ENCODE results near the gene DOK1. TPM values are rescaled to one million over a fixed set of nuclear protein-coding genes. Genes with fewer than 3 reads are reported as not detected.

DOK1 gene
- 10 to 100 TPM in 1 of 12 donors, 1 to 10 TPM in 10, not detected in 1; 4.7 to 28.7 (median 6.0) TPM for polyA plus RNA-seq (ENCODE audit: insufficient read length in 12 of 12)
- long read RNA-seq, donor 1, partial matches to known transcripts = 0 of 3 reads
- long read RNA-seq, donor 1, other reads (novel, unspliced or antisense) = 0 of 3 reads
- long read RNA-seq, donor 2, partial matches to known transcripts = 0 of 1 reads
- long read RNA-seq, donor 2, other reads (novel, unspliced or antisense) = 0 of 1 reads
- long read RNA-seq, donor 3, partial matches to known transcripts = 0 of 3 reads
- long read RNA-seq, donor 3, other reads (novel, unspliced or antisense) = 0 of 3 reads
- long read RNA-seq, donor 4 = 0 reads
- long read RNA-seq, donor 5, partial matches to known transcripts = 0 of 5 reads
- long read RNA-seq, donor 5, other reads (novel, unspliced or antisense) = 0 of 5 reads
- long read RNA-seq, donor 6, partial matches to known transcripts = 0 of 1 reads
- long read RNA-seq, donor 6, other reads (novel, unspliced or antisense) = 0 of 1 reads
- long read RNA-seq, donor 7, partial matches to known transcripts = 0 of 1 reads
- long read RNA-seq, donor 7, other reads (novel, unspliced or antisense) = 0 of 1 reads
- long read RNA-seq, donor 8, partial matches to known transcripts = 0 of 5 reads
- long read RNA-seq, donor 8, other reads (novel, unspliced or antisense) = 0 of 5 reads
- long read RNA-seq, donor 9 = 0 reads
- long read RNA-seq, donor 10, partial matches to known transcripts = 0 of 3 reads
- long read RNA-seq, donor 10, other reads (novel, unspliced or antisense) = 0 of 3 reads
- long read RNA-seq, donor 11, partial matches to known transcripts = 0 of 2 reads
- long read RNA-seq, donor 11, other reads (novel, unspliced or antisense) = 0 of 2 reads

DNA sequence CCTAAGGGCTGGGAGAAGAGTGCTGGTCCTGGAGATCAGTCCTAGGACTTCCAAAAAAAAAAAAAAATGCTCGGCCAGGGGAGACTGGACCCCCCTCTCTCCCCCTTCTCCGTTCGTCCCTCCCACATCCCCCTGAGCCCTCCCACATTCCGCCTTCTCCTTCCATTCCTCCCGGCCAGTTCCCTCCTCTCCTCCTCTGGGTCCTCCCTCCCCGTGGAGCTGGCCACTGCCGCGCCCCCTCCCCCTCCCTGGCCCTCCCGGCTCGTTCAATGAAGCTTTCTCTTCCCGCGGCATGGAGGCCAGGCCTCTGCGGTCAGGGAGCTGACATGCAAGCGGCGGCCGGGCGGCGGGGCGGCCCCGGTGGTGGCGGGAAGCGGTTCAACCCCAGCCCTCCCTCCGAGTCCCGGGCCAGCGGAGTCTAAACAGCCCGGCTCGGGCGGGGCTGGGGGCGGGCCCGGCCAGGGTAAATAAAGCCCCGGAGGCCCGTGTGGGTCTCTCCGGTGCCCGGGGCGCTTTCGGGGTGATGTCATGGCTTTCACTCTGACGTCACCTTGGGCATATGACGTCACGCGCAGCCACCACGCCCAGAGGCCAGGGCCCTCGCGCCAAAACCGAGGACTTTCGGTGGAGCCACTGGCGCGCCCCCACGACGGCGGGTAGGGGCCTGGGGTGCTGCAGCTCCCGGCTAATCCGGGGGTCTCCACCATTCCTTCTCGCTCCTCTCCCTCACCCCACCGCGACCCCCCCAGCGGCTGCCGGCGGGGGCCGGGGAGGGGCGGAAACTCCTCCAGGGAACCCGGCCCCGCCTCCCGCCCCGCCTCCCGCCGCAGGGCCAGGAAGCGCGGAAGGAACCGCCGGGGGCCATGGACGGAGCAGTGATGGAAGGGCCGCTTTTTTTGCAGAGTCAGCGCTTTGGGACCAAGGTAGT lies at the start of gene DOK1, which contains the start of gene LOXL3:
Gene DOK1, plus strand, starts transcription at position 829 of the 928 bp plus-strand sequence. Its CDS starts 35 bp downstream, at position 864.
Gene LOXL3, minus strand, starts transcription at position 51 of the 928 bp plus-strand sequence. CDS start 1,308 bp downstream, outside the sequence.
- peak; percentile 90 for DNase-seq

DNA sequence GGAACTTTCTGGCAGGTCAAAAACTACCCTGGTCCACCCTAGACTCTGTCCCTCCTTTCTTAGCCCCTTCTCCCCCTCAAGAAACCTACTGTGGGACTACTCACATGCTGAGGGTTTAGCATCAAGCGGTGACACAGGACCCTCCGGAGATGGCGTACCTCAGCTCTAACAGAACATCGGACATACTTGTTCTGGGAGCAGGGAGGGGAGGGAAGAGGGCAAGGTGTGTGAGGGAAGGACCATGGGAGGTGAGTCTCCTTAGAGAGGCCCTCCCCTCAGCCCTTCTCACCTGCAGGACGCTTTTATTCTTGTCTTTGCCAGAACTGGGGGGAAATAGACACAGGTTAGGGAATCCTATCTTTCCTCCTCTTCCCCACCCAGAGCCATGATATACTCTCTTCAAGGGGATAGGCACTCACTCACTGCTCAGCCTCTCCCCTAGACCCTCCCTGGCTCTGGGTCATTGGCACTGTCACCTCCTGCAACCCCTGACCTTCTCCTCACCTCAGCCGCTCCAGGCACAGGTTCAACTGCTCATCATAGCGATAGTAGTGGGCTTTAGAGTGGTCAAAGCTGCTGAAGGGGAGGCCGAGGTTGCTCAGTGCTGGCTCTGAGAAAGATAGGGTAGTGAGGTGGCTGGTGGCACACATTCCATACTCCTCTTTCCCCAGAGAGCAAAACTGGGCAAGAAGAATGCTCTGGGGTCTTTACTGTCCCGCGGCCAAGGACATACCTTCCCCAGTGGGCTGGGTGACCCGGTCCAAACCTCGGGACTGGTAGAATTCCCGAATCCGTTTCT lies 48.9 kb upstream of the DOK1 start:
- no peak for DNase-seq

DNA sequence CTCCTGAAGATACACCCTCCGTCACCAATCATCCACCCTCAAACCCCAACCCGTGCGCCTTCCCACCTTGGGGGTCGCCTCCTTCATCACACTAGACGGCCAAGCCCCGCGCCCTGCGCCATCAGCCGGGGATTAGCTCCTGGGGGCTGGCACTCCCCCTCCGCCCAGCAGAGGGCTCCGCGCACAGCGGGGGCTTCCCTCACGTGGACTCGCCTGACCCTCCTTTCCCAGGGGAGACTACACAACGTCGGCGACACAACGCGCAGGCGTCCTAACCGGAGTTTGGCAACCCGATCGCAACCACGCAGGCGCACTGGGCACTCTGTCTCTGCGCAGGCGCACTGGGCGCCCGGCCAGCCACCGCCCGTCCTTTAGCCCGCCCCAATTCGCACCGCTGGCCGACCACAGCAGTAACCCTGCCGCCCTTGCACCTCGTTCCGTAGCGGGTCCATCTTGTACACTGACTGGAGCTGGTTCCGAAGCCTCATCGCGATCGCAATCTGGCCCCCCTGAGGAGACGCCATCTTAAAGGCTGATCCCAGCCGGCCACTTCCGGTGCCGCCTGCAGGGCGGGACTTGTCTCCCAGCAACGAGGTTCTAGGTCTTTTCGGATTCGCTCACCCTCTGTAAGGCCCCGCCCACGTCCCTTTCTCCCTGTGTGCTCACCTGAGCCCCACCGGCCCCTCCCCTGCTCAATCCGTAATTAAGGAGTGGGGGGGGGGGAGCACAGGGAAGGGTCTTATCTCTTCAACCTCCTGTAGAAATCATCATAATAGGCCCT lies 47.2 kb upstream of the DOK1 start, which contains the start of gene PCGF1:
Gene PCGF1, minus strand, starts transcription at position 551 of the 781 bp plus-strand sequence. Its CDS starts 27 bp downstream, at position 524.
- peak; percentile 99 for DNase-seq

DNA sequence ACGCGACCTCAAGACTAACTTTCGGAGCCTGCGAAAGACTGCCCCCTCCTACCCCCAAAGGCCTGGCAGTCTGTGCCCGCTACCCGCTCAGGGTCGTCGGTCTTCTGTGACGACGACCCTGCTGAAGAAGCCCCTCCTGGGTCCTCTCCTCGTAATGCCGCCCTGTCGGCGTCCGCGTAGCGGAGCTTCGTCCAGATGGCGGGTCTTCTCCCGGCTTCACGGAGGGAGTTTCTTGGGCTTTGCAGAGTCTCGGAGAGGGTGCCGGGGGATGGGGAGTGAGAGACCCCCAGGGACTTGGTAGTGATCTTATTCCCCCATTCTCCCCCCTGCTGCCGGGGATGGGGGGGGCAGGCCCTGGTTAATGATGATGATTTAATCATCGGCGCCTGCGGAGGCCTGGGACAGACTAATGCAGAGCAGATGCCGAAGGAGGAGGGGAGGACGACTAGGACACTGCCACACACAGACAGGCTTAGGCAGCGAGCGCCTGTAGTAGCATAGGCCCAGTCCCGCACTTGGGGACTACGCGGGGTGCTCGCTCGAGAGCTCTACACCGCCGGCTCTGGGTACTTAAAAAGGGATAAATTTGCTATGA lies 46.5 kb upstream of the DOK1 start:
- no peak for DNase-seq

DNA sequence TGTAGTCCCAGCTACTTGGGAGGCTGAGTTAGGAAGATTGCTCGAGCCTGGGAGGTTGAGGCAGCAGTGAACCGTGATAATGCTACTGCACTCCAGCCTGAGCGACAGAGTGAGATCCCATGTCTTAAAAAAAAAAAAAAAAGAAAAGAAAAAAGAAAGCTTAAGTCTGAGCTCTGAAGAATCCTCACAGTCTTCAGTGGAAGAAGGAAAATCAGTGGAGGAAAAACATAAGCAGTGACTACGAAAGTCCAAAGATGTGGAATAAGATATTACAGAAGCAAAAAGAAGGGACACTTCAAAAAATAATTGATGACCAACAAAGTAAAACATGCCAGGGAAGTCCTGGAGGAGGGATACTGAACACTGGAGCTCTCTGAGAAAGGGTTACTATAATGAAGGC lies 44.2 kb upstream of the DOK1 start:
- no peak for DNase-seq

DNA sequence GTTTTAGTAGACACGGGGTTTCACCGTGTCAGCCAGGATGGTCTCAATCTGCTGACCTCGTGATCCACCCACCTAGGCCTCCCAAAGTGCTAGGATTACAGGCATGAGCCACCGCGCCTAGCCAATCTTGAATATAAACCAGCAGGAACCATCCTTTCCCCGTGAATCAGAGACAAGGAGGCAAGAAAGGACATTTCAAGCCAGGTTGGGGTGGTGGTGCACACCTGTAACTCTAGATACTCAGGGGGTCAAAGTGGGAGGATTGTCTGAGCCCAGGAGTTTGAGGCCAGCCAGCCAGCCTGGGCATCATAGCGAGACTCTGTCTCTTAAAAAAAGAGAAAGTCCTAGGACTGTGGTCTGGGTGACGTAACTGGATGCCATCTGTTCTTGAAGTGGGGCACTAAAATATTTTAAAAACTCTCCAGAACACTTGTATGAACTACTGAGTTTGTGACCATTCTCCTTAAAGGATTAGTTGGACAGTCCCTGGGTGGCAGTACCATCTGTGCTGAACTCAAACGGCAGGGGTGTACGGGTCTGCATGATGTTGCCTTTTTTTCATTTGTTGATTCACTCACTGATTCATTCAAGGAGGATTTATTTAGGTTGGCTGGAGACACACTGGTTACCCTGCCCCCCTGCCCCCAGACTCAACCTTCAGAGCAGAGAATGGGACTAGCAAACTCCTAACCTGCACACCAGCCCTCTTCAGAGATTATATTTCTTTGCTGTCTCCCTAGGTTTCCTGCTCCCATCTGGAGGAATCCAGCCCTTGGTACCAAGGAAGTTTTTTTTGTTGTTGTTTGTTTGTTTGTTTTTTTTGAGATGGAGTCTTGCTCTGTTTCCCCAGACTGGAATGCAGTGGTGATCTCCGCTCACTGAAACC lies 43.2 kb upstream of the DOK1 start:
- no peak for DNase-seq

DNA sequence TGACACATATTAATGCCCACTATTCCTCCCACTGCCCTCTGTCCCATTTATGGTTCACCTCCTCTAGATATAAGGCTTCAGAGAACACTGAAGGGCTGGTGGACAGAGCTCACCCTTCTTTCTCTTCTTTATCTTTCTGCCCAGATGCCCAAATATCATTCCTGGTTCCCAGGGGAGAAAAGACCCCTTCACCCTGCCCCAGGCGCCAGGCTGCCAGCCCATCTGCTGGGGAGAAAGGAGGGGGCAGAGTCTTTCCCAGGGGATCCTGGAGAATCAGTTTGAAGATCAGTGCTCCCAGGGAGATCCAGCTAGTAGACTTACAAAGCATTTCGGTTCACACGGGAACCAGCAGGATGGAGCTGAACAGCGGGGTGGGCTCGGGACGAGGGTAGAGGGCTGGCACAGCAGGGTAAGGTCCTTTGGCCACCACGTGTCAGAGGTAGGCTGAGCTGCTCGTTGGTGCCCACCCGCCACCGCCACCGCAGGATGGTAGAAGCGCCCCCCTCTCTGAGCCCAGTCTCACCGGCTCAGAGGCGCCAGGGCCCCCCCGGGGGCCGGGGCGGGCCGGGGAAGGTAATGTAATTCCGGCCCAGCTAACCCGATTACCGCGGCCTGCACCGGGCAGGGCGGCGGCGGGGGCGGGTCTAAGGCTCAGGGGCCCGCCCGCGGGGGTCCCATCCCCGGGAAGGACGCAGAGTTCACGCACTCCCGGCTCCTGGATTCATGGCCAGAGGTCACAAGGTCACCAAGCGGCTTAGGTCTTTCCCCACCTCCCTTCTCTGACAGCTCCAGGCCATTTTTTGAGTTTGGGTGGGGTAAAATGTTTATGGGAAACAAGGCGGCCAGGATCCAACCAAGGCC lies 41.5 kb upstream of the DOK1 start:
- no peak for DNase-seq

DNA sequence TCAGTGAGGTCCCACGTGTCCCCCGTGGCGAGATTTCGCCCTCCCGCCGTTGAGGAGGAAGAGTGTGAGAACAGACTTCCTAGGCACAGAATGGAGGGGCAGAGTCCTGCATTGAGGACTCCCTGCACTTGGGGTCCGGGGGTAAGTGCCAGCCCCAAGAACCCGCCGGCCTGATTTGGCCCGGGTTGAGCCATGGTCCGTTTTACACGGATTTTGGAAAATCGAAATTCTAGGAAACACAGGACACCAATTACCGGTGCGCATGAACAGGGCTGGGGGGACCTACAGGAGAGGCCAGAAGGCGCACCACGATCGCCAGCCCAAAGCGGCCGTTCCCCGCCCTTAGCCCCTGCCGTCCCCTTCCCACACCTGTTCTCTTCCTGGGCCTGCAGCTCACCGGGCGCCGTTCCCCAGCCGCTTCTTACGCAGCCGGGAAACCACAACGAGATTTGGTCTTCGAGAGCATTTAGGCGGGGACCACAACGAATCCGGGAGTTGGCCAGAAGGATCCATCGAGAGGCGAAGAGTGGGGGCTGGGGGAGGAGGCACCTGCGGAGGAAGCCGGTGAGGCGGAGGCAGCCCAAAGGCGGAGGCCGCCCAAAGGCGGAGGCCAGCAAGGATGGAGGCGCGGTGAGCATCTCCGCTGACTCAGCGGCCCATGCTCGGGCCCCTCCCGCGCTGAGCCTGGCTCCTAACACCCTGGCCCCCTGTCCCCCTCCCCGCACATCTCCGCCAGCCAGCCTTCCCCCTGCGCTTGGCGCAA lies 40.7 kb upstream of the DOK1 start:
- DNase-seq = no peak

DNA sequence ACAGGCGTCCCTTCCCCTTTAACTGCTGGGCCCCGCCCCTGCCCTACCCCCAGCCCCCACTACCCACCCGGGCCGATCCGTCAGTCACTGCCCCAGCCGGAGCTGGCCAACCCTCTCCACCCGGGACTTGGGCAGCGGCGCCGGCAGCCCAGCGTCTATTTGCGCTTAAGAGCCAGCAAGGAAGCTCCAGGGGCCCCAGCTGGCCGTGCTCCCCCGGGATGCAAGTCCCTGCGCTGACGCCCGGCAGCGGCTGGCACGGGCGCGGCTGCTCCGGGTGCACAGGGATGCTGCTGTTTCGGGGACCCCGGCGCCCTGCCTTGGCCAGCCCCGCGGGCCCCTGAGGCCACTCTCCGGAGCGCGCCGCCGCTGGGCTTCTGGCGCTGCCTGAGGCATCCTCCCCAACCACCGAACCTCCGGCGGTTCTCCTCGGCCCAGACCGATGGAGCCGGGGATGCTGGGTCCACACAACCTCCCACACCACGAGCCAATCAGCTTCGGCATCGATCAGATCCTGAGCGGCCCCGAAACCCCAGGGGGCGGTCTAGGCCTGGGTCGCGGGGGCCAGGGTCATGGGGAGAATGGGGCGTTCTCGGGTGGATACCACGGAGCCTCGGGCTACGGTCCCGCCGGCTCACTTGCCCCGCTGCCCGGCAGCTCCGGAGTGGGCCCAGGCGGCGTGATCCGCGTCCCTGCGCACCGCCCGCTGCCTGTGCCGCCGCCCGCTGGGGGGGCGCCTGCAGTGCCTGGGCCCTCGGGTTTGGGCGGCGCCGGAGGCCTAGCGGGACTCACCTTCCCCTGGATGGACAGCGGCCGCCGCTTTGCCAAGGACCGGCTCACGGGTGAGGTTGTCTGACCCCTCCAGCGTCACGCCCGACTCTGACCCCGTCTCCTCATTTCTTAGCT lies 39.9 kb upstream of the DOK1 start, which contains the start of gene TLX2:
Gene TLX2, plus strand, starts transcription at position 83 of the 903 bp plus-strand sequence. Its CDS starts 357 bp downstream, at position 440.
- no peak for DNase-seq

DNA sequence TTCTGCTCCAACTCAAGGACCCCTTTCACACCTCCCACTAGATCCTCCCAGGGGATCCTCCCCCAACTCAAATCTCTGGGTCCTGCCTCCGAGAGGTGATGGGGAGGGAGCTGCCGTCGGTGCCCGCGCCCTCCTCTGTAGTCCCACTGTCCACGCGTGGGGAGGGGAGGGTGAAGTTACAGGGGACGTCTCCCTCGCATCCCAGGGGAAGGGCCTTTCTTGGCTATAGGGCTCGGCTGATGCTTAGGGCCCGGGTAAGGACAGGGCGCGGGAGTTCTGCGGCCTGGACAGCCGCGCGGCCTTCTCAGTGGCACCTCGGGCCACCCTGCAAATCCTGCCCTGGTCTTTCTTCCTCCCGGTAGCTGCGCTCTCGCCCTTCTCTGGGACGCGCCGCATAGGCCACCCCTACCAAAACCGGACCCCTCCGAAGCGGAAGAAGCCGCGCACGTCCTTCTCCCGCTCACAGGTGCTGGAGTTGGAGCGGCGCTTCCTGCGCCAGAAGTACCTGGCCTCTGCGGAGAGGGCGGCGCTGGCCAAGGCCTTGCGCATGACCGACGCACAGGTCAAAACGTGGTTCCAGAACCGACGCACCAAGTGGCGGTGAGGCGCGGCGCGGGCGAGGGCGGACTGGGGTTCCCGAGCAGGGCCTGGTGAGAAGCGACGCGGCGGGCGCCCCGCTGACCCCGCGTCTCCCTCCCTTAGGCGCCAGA lies 39.1 kb upstream of the DOK1 start:
- DNase-seq = no peak

DNA sequence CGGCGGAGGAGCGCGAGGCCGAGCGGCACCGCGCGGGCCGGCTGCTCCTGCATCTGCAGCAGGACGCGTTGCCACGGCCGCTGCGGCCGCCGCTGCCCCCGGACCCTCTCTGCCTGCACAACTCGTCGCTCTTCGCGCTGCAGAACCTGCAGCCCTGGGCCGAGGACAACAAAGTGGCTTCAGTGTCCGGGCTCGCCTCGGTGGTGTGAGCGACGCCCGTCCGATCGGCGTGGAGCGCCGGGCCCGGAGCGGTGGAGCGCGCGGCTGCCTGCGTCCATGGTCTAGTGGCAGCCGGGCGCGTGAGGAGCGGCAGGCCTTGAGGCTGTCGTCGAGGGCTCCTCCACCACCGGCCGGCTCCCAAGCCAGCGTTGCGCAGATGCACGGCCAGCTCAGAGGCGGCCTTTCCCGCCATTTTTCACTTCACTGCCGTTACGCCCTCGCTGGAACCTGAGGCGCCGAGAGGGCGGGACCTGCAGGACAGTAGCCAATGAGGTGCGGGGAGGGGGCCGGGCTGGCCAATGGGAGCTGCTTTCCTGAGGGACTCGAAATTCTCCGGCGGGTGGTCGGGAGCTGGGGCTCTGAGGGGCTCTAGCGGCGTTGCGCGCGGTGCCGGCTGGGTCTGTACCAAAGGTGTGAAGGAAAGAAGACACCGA lies 38.4 kb upstream of the DOK1 start:
- DNase-seq = no peak

DNA sequence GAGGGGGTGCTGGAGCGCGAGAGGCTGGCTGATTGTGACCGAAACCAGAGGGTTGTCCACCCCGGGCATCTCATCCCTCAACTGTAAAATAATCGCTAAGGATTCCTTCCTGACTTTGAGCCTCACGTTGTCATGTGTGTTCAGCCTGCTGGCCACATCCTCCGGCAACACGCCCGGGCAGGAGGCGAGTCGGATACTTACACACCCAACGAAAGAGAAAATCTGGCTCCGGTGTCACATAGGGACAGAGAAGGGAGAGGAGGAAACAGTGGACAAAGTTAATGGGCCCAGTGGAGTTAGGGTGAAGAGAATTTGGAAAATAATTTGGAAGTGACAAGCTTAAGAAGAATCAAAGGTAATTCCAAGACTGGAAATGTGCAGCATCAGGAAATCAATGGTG lies 37.9 kb upstream of the DOK1 start:
- no peak for DNase-seq

DNA sequence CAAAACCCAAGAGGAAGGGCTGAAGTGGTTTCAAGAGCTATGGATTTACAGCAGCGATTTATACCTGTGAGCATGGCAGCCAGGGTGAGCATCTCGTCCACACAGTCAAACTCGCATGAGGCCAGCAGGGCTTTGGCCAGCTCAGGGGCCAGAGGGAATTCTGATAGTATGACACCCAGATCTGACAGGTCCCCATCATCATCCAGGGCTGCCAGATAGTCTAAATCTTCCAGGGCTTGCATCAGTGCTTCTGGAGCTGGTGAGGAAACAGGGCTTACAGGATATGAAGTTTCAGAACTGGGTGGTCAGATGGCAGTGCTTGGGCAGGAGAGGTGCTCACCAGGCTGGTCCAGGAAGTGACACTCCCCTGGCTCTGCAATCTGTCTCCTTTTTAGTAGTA lies 32.0 kb upstream of the DOK1 start:
- no peak for DNase-seq

DNA sequence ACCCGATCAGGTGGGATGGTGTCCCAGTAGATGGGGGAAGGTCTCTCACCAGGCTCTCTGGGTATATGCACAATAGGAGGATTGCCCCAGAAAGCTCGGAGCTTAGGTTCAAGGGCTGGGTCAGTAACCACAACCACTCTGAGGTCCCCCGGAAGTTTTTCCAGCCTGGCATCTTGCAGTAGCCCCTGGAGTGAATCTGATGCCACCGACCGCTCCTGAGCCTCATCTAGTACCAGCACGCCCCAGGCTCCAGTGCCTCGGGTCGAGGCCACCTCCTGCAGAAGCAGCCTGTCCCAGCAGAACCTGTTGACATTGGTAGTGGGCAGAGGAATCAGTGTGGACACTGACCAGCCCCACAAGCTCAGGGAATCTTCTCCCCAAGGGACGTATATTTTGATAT lies 30.5 kb upstream of the DOK1 start:
- DNase-seq = no peak
